Activated naive CD4-positive, alpha-beta T cell (primary cell): ENCODE data around the gene YARS1.

Experiments
- DNase-seq, 4 experiments: peaks; one replicate each; lab custom pipeline; 2025; lab: John Stamatoyannopoulos, UW

The YARS1 gene

GRCh38 chr1:32817159-32817814 lies at the start of gene YARS1, which contains the start of gene S100PBP:
TSS of gene YARS1 (minus strand) at chr1:32817358. CDS start at chr1:32817244, 114 bp downstream.
TSS of gene S100PBP (plus strand) at chr1:32817653. CDS start at chr1:32826100, 8,447 bp downstream.
- peak; percentile 97 to 99 (median 99) for DNase-seq

GRCh38 chr1:32865639-32866405 lies 48.7 kb upstream of the YARS1 start:
- DNase-seq: no peak

- DNase-seq: no peak
Observed at GRCh38 chr1:32864375-32865019, 47.3 kb upstream of the YARS1 start.

GRCh38 chr1:32863881-32864245 lies 46.7 kb upstream of the YARS1 start:
- no peak for DNase-seq

GRCh38 chr1:32863218-32863880 lies 46.2 kb upstream of the YARS1 start:
- no peak for DNase-seq

- no peak for DNase-seq
Observed at GRCh38 chr1:32861904-32862695, 44.9 kb upstream of the YARS1 start.

GRCh38 chr1:32860566-32860965 lies 43.4 kb upstream of the YARS1 start:
- no peak for DNase-seq

- no peak for DNase-seq
Observed at GRCh38 chr1:32859915-32860314, 42.8 kb upstream of the YARS1 start.

- no peak for DNase-seq
Observed at GRCh38 chr1:32858791-32859190, 41.6 kb upstream of the YARS1 start.

GRCh38 chr1:32858136-32858535 lies 41.0 kb upstream of the YARS1 start:
- DNase-seq: no peak

GRCh38 chr1:32855861-32856617 lies 38.9 kb upstream of the YARS1 start:
- no peak for DNase-seq

- DNase-seq: no peak
Observed at GRCh38 chr1:32848354-32849063, 31.4 kb upstream of the YARS1 start.

- DNase-seq: no peak
Observed at GRCh38 chr1:32831878-32832277, 14.7 kb upstream of the YARS1 start.

- no peak for DNase-seq
Observed at GRCh38 chr1:32830092-32830852, 13.1 kb upstream of the YARS1 start.

GRCh38 chr1:32828341-32828740 lies 11.2 kb upstream of the YARS1 start:
- no peak for DNase-seq

GRCh38 chr1:32825181-32825580 lies 8.0 kb upstream of the YARS1 start:
- no peak for DNase-seq

- DNase-seq: no peak
Observed at GRCh38 chr1:32818804-32819541, 1.8 kb upstream of the YARS1 start.
